Motor neuron (in vitro differentiated cells): ENCODE measurements around the gene MAG. TPM values are rescaled to one million over a fixed set of nuclear protein-coding genes. Genes with fewer than 3 reads are reported as not detected.

Source experiments
- ATAC-seq, 8 experiments: fragments of 200-7000 bp; cut with Tn5 transposase; replicated peaks in 6 of 8; 2 replicates each; pipeline ENCODE4 v1.8.0; 2021; ENCODE audit warnings: mild to moderate bottlenecking in 8 of 8, moderate library complexity in 8 of 8
- H3K27ac ChIP-seq, 2 donors: fragments of 250-450 bp; sonication (Bioruptor Pico); 2 replicates each; pipeline ENCODE4 v1.9.0; 2021; ENCODE audit warnings: antibody characterized with exemption in 2 of 2, mild to moderate bottlenecking in 2 of 2, moderate library complexity in 1 of 2
- H3K4me1 ChIP-seq, 2 donors: fragments of 250-450 bp; sonication (Bioruptor Pico); replicated peaks in 1 of 2; 2 replicates each; pipeline ENCODE4 v1.6.1; 2021; ENCODE audit warnings: antibody characterized with exemption in 2 of 2, mild to moderate bottlenecking in 2 of 2, moderate library complexity in 1 of 2
- H3K4me3 ChIP-seq, 5 donors: fragments of 250-450 bp; sonication (Bioruptor Pico); 2 replicates each; pipeline ENCODE4 v1.9.0; 2021; ENCODE audit warnings: antibody characterized with exemption in 5 of 5, mild to moderate bottlenecking in 5 of 5, moderate library complexity in 4 of 5
- WGBS, 10 experiments: fragments of 450-650 bp; shearing (Covaris generic); methylation state at CpG; one replicate each; pipeline ENCODE4 v1.0.0; 2022; 5-methylcytosine and 5-hydroxymethylcytosine counted together
- in situ Hi-C, 9 experiments: fragments of 400-800 bp; cut with MboI; loops; one replicate each; pipeline ENCODE4 v1.15.0; 2021; ENCODE audit warnings: low sequenced_read_pairs in 9 of 9, low pct_unique_long_range_greater_than_20kb in 2 of 9; ENCODE audit not compliant: unreplicated experiment in 9 of 9
- total RNA-seq, 8 experiments: library from RNA; unstranded; fragments of 300-600 nt; gene quantifications; 2 replicates each; pipeline versions ENCODE4 v1.2.3 to v1.2.4, GENCODE V29; 2022

Gene MAG
- total RNA-seq, 8 experiments from 2014 or later: 0.42 to 0.73 (median 0.62) TPM; not detected in 5

GRCh38 chr19:35256566-35256965 is 35.4 kb upstream of the MAG start:
- no peak overlapping the region for H3K4me3 ChIP-seq
- 0 to 83% (median 30%) methylated on average over 1 to 2 of the region's 2 CpGs; no CpG with 5 or more reads in 2 of the 10 experiments for WGBS, 10 experiments
- ATAC-seq: no peak
- in situ Hi-C loops: loop anchor here in 1 of 9 experiments (25.0 kb wide), 2 partner anchors 94 to 194 kb away; partner anchors contain the start of gene FXYD5
- H3K4me1 ChIP-seq: peaks cover 0 to 2% of the 10 kb centered on the region in 2 donors
- H3K27ac ChIP-seq: no peak overlapping the region

DNA sequence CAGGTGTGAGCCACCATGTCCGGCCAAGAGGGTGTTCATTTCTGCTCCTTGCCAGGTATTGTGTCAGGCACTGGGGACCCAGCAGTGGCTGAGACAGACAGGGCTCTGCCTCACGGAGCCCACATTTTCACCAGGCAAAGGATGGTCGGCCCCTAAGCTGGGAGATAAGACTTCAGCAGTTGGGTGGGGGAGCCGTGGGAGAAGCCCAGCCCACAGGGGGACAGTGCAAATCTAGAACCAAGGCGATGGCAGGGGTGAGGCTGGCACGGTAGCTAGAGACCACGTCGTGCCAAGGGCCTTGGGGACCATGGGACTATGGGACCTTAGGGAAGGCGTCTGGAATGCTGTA is 34.9 kb upstream of the MAG start:
- no peak for ATAC-seq
- WGBS, 10 experiments: 63 to 100% (median 90%) methylated on average over 2 to 8 of the region's 9 CpGs; no CpG with 5 or more reads in 5 of the 10 experiments
- in situ Hi-C loops: loop anchor here in 1 of 9 experiments (25.0 kb wide), 2 partner anchors 95 to 195 kb away; partner anchors contain the start of gene FXYD5
- H3K4me1 ChIP-seq: peaks cover 0 to 2% of the 10 kb centered on the region in 2 donors
- no peak overlapping the region for H3K27ac ChIP-seq
- no peak overlapping the region for H3K4me3 ChIP-seq

DNA sequence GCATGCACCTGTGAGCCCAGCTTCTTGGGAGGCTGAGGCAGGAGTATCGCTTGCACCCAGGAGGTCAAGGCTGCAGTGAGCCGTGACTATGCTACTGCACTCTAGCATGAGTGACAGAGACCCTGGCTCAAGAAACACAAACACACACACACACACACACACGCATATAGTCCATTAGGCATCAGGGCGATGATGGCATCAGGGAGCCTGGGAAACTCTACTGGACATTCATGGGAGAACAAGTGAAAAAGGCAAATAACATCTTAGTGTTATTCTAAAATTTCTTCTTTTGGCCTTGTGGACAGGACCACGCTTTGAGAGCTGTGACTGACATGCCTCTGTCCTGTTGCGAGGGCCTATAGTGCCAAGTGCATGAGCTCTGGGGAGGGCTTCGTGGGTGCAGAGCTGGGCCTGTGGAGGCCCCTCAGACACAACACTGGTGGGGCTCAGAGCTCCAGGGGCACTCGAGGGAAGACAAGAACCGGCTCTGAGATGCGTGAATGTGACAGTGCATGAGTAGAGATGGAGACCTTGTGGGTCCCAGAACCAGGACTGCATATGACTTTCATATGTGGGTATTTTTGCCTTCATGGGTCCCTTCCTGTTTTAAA is 31.2 kb upstream of the MAG start:
- no peak overlapping the region for H3K27ac ChIP-seq
- in situ Hi-C loops: loop anchor here in 1 of 9 experiments (25.0 kb wide), 2 partner anchors 98 to 198 kb away; partner anchors contain the start of gene FXYD5
- no peak overlapping the region for H3K4me3 ChIP-seq
- 66 to 100% (median 86%) methylated on average over 1 to 7 of the region's 10 CpGs; no CpG with 5 or more reads in 2 of the 10 experiments for WGBS, 10 experiments
- peaks cover 0 to 2% of the 10 kb centered on the region in 2 donors for H3K4me1 ChIP-seq
- no peak for ATAC-seq

- Histone ChIP-seq H3K27ac (no peak overlapping the region), H3K4me3 (no peak overlapping the region), H3K4me1 (peaks cover under 1 to 3% of the 10 kb centered on the region in 2 donors)
- 0 to 100% (median 87%) methylated on average over 1 to 8 of the region's 12 CpGs; no CpG with 5 or more reads in 4 of the 10 experiments for WGBS, 10 experiments
- ATAC-seq: peak in 1 of 8 experiments; percentile 4
- in situ Hi-C loops: loop anchor here in 1 of 9 experiments (25.0 kb wide), 2 partner anchors 99 to 199 kb away; partner anchors contain the start of gene FXYD5
These were observed 30.4 kb upstream of the MAG start for GRCh38 chr19:35261356-35262100.

- 0 to 92% (median 67%) methylated on average over 1 to 7 of the region's 17 CpGs; no CpG with 5 or more reads in 6 of the 10 experiments for WGBS, 10 experiments
- no peak overlapping the region for H3K27ac ChIP-seq
- peak in 1 of 8 experiments; percentile 6 for ATAC-seq
These were observed 29.7 kb upstream of the MAG start for GRCh38 chr19:35262101-35262761.

GRCh38 chr19:35264268-35265125 is 27.5 kb upstream of the MAG start:
- ATAC-seq: no peak
- 0 to 86% (median 70%) methylated on average over 1 to 4 of the region's 7 CpGs; no CpG with 5 or more reads in 4 of the 10 experiments for WGBS, 10 experiments
- no peak overlapping the region for H3K4me3 ChIP-seq
- H3K27ac ChIP-seq: no peak overlapping the region
- peaks cover 4 to 6% of the 10 kb centered on the region in 2 donors for H3K4me1 ChIP-seq
- in situ Hi-C loops: loop anchor here in 1 of 9 experiments (25.0 kb wide), 2 partner anchors 102 to 202 kb away; partner anchors contain the start of gene FXYD5

More at GRCh38 chr19:35262101-35262761, 29.7 kb upstream of the MAG start:
- in situ Hi-C loops: loop anchor here in 1 of 9 experiments (25.0 kb wide), 2 partner anchors 100 to 200 kb away; partner anchors contain the start of gene FXYD5
- Histone ChIP-seq H3K4me3 (no peak overlapping the region), H3K4me1 (peaks cover 6% of the 10 kb centered on the region in 2 donors)

DNA sequence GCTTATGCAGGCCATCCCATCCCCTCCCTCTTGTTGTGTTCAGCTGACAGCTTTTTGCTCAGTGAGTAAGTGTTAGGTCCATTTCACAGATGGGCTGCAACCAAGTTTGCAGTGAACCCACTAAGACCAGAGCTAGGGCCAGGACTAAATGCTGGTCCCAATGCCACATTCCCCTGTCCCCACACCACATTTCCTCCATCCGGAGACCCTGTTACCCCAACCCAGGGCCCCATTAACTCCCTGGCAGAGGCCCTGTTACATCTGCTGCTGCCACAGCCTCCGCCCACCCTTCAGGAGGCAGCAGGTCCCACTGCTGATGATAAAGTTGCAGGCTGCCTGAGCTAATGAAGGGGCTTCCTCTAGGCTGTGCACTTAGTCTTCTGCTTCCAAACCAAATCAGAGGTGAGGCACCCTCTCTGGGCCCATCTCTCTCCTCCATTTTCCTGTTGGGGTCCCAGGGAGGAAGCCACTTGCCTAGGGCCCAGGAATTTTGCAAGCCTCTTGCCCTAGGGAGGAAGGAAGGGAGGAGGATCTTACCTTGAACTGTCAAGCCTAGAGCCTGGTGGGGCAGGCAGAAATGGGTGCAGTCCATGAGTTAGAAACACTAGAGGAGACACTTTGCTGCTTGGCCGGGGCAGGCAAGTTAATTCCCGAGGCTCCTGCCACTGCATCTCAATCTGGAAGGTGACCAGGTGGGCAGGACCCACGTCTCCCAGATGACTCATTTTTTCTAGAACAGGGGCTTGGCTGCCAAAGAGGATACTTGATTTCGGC is 26.6 kb upstream of the MAG start:
- H3K27ac ChIP-seq: no peak overlapping the region
- no peak overlapping the region for H3K4me3 ChIP-seq
- WGBS, 10 experiments: 37 to 100% (median 83%) methylated on average over 1 to 5 of the region's 6 CpGs; no CpG with 5 or more reads in 5 of the 10 experiments
- peaks cover 8 to 10% of the 10 kb centered on the region in 2 donors for H3K4me1 ChIP-seq
- ATAC-seq: no peak
- in situ Hi-C loops: loop anchor here in 1 of 9 experiments (25.0 kb wide), 2 partner anchors 103 to 203 kb away; partner anchors contain the start of gene FXYD5

GRCh38 chr19:35265900-35266519 is 26.0 kb upstream of the MAG start:
- peaks cover 8 to 10% of the 10 kb centered on the region in 2 donors for H3K4me1 ChIP-seq
- ATAC-seq: no peak
- WGBS, 10 experiments: 75 to 100% (median 89%) methylated on average over 1 to 2 of the region's 10 CpGs; no CpG with 5 or more reads in 6 of the 10 experiments
- H3K4me3 ChIP-seq: no peak overlapping the region
- in situ Hi-C loops: loop anchor here in 1 of 9 experiments (25.0 kb wide), 2 partner anchors 104 to 204 kb away; partner anchors contain the start of gene FXYD5
- H3K27ac ChIP-seq: no peak overlapping the region

GRCh38 chr19:35266520-35267352 is 25.2 kb upstream of the MAG start:
- 60 to 70% methylated on average over 1 to 2 of the region's 39 CpGs; no CpG with 5 or more reads in 8 of the 10 experiments for WGBS, 10 experiments
- Histone ChIP-seq H3K4me3 (peak overlapping the region; percentile 76 to 100 (median 79)), H3K27ac (peak overlapping the region; percentile 97 to 98), H3K4me1 (peaks cover 8 to 10% of the 10 kb centered on the region in 2 donors)
- in situ Hi-C loops: loop anchor here in 1 of 9 experiments (25.0 kb wide), 2 partner anchors 104 to 204 kb away; partner anchors contain the start of gene FXYD5
- ATAC-seq: peak in 3 of 8 experiments; percentile 1 to 6 (median 3)

DNA sequence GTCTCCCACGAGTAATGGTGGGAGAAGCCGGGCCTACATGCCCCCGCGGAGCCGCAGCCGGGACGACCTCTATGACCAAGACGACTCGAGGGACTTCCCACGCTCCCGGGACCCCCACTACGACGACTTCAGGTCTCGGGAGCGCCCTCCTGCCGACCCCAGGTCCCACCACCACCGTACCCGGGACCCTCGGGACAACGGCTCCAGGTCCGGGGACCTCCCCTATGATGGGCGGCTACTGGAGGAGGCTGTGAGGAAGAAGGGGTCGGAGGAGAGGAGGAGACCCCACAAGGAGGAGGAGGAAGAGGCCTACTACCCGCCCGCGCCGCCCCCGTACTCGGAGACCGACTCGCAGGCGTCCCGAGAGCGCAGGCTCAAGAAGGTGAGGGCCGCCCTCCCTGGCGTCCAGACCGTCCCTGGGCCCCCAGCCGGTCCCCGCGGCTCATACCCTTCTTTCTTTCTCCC is 24.6 kb upstream of the MAG start:
- ATAC-seq: peak in 6 of 8 experiments; percentile 10 to 33 (median 17)
- in situ Hi-C loops: loop anchor here in 1 of 9 experiments (25.0 kb wide), 2 partner anchors 105 to 205 kb away; partner anchors contain the start of gene FXYD5
- peak overlapping the region; percentile 97 to 98 for H3K27ac ChIP-seq

More for the DNA sequence above, 24.6 kb upstream of the MAG start:
- Histone ChIP-seq H3K4me3 (peak overlapping the region; percentile 76 to 100 (median 79)), H3K4me1 (peaks cover 8 to 10% of the 10 kb centered on the region in 2 donors)
- 0 to 3% (median 0%) methylated on average over 1 to 22 of the region's 40 CpGs; no CpG with 5 or more reads in 6 of the 10 experiments for WGBS, 10 experiments
